ENCODE results near the gene ANKRD23. TPM values are rescaled to one million over a fixed set of nuclear protein-coding genes. Genes with fewer than 3 reads are reported as not detected.

Gene ANKRD23
- total RNA-seq, 2 experiments from 2014 or later = 15.5 to 16.9 TPM

DNA sequence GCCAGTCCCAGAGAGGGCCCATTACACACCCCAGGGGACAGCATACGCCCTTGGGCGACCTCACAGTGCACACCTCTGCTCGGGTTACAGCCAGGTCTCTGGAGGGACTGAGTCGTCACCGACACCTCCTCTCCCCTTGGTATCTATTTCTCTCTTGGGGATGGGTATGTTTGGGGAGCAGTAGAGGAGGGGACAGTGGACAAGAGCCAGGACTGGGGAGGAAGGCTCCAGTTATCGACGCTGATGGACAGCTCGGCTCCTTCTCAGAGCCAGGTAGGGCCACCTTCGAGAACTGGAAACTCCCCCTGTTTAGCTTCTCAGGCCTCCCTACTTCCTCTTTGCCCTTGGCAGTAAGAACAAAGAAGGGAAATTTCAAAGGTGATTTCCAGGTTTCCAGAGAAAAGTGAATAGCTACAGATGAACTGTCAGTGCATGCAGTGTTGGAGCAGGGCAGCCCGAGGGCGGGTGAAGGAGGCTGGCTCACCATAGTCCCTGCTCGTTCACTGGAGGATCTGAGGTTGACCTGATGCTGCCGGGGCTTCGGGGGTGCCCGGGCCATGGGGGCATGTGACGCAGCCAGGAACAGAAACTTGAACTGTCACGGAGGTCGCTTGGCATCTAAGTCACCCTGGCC is 30.5 kb upstream of the ANKRD23 start:
- CTCF ChIA-PET = interaction anchor here (1.4 kb wide), 1 partner anchor 16 kb away, joined by 5 read pairs; the partner anchor contains the start of gene ANKRD39
- Mint-ChIP-seq H3K4me3 (no peak overlapping the region), H3K4me1 (peaks cover 20% of the 10 kb centered on the region), H3K36me3 (ENCODE audit: low read depth) (no peaks in the 10 kb centered on the region), H3K27me3 (peaks cover 15% of the 10 kb centered on the region), H3K9me3 (no peaks in the 10 kb centered on the region), H3K27ac (no peak overlapping the region)
- no peak for DNase-seq
- POLR2A ChIA-PET = interaction anchor here (2.1 kb wide), 1 partner anchor 16 kb away, joined by 9 read pairs; the partner anchor contains the start of gene ANKRD39

DNA sequence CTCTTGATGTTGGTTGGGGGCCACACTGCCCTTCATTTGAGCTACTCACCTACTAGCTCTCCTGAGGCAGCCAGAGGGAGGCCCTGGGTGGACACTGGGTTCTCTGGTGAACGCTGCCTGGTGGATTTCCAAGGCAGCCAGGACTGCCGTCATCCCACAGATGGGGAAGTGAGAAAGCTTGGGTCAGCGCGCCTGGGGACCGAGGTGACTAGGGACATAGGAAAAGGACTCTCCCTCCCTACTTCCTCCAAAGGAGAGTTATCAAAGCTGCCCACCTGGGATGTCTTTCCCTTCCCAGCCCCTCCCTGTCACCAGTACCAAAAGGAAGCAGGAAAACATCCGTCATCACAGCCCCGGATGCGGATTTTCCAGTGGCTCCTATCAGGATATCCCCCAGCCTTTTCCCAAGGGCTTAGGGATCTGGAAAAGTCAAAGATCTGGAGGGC is 29.9 kb upstream of the ANKRD23 start:
- no peak for DNase-seq
- Mint-ChIP-seq H3K27ac (no peak overlapping the region), H3K4me1 (peaks cover 20% of the 10 kb centered on the region), H3K9me3 (no peaks in the 10 kb centered on the region), H3K27me3 (peaks cover 15% of the 10 kb centered on the region), H3K36me3 (ENCODE audit: low read depth) (no peaks in the 10 kb centered on the region), H3K4me3 (no peak overlapping the region)
- ChIA-PET CTCF (interaction anchor here (1.0 kb wide), 1 partner anchor 77 kb away, joined by 3 read pairs; no protein-coding TSS in a partner anchor), POLR2A (interaction anchor here (2.1 kb wide), 1 partner anchor 16 kb away, joined by 9 read pairs; the partner anchor contains the start of gene ANKRD39)

DNA sequence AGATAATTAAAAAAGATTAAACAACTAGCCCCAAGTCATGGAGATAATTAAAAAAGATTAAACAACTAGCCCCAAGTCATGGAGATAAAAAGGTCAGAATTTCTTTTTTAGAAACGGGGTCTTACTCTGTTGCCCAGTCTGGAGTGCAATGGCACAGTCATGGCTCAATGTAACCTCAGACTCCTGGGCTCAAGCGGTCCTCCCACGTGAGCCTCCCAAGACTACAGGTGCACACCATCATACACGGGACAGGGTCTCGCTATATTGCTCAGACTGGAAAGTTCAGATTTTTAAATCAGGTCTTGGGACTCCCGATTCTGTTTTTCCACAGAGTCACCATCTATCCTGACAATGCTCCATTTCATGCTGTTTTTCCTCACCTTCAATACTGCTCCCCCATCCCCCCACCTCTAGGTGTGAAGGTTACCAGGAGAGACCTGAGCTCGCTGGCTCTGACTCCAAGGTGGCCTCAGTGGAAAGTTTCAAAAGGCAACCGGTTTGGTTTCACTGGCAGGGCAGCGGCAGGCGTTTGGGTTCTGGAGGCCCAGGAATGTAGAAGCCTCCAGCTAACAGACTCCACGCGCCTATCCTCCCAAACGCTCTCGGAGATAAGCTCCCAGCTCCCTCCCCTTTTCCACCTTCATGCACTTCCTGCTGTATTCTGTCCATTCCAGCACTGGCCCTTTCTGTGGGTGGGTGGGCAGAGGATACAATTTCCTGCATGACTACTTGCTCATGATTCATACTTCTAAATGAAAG is 28.9 kb upstream of the ANKRD23 start:
- Mint-ChIP-seq H3K9me3 (no peaks in the 10 kb centered on the region), H3K4me3 (no peak overlapping the region), H3K36me3 (ENCODE audit: low read depth) (peaks cover under 1% of the 10 kb centered on the region), H3K27me3 (peaks cover 15% of the 10 kb centered on the region), H3K4me1 (peaks cover 24% of the 10 kb centered on the region), H3K27ac (no peak overlapping the region)
- DNase-seq = no peak
- ChIA-PET CTCF (interaction anchor here (0.7 to 2.5 kb wide), 3 partner anchors 57 to 78 kb away, joined by 3 to 8 read pairs (median 3); partner anchors contain the start of gene CNNM3), POLR2A (interaction anchor here (1.5 kb wide), 1 partner anchor 40 kb away, joined by 6 read pairs; no protein-coding TSS in a partner anchor)

DNA sequence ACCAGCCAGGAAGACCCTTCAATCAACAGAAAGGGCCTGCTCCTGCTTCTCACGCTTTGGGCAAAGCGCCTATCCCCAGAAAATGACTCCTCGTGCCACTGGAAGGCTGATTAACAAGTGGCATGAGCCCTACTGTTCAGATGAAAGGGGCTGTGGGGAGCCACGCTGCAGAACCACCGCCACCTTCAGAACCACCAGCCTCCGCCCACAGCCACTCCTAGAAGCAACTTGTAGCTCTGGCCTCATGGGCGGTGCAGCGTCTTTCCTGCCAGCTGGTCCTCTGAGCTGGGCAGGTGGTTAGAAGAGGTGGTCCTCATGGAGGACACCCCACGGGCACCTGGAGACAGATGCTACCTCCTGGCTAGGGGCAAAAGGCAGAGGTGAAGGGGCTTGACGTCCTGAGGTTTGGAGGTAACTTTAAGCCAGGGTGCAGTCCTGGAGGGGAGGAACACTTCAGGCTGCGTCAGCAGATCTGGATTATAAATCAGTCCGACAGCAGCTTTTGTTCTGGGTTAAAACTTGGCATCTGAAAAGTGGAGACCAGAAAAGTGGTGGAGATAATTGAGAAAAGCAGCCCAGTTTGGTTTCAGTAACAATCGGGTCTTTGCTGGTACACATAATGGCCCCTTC is 26.9 kb upstream of the ANKRD23 start:
- Mint-ChIP-seq H3K27me3 (peaks cover 15% of the 10 kb centered on the region), H3K4me3 (peak overlapping the region; percentile 79), H3K9me3 (no peaks in the 10 kb centered on the region), H3K4me1 (peaks cover 36% of the 10 kb centered on the region), H3K27ac (peak overlapping the region; percentile 75), H3K36me3 (ENCODE audit: low read depth) (peaks cover 6% of the 10 kb centered on the region)
- ChIA-PET POLR2A (interaction anchor here (0.6 to 1.7 kb wide), 4 partner anchors 13 to 91 kb away, joined by 4 to 14 read pairs (median 6); partner anchors contain the start of gene ANKRD39), CTCF (interaction anchor here (1.2 to 2.5 kb wide), 5 partner anchors 13 to 84 kb away, joined by 4 to 16 read pairs (median 4); partner anchors contain the start of gene ANKRD39)
- DNase-seq = peak; percentile 71

DNA sequence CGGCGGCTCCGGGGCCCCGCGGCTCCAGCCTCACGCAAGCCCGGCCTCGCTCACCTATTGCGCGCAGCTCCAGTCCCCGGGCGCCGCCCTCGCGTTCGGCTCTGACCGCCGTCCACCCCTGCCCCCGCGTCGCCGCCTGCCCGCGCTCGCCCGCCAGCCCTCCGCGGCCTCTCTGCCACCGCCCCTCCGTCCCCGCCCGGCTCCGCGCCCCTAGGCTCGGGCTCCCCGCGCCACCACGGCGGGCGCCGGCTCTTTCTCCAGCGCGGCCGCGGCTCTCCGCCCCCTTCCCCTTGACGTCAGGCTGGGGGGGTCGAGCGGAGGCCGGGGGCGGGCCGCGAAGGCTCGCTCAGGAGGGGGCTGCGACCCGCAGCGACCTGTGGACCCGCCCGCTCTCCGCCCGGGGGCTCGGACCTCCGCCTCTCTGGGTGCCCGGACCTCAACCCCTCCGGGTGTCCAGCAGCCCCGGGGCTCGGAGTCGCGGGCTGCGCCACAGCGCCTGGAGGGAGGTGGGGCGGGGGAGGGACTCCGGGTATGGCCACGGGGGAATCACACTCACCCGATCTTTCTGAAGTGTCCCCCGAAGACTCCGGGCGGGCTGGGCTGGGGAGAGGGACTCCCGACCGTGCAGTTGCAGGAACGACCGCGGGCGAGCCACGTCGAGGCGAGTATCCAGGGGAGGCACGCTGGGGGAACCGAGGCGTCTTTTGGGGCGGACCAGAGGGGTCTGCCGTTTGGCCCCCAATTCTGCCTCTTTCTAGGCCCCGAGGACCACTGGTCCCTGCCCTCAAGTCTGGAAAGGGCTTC is 26.2 kb upstream of the ANKRD23 start, which contains the start of gene SEMA4C:
SEMA4C (minus strand) TSS at position 259 of the 804 bp plus-strand sequence. CDS start 2,194 bp downstream, outside the sequence.
- Mint-ChIP-seq H3K4me1 (peaks cover 38% of the 10 kb centered on the region), H3K9me3 (no peaks in the 10 kb centered on the region), H3K36me3 (ENCODE audit: low read depth) (peaks cover 9% of the 10 kb centered on the region), H3K4me3 (peak within 1 kb of the TSS; percentile 79), H3K27ac (peak within 1 kb of the TSS; percentile 75), H3K27me3 (peaks cover 15% of the 10 kb centered on the region)
- POLR2A ChIA-PET = interaction anchor here (0.6 to 3.7 kb wide), 9 partner anchors 12 to 243 kb away, joined by 3 to 43 read pairs (median 7); partner anchors contain the start of genes ANKRD36 and ANKRD39
- CTCF ChIA-PET = interaction anchor here (1.2 to 3.9 kb wide), 6 partner anchors 12 to 85 kb away, joined by 4 to 57 read pairs (median 10); partner anchors contain the start of gene ANKRD39
- peak; percentile 57 for DNase-seq

DNA sequence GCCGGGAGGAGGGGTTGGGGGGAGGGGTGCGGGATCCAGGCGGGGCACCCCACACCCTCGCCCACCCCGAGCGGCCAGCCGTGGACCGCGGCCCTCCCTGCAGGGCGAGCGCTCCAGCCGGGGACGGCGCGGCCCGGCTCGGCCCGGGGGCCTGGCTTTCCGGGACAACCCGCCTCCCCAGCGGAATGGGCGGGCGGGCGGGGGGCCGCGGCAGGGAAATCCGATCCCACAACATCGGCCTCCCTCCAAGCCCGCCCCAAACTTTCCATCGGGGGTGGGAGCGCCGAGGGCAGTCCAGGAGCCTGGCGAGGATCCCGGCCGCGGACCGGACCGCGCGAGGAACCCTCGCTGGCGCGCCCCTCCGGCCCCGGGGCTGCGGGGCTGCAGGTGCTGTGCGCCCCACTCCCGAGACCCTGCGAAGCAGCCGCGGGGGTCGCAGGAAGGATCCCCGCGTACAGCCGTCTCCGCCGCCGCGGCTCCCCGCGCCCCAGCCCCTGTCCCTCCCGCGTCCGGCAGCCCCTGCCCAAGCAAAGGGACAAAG is 25.5 kb upstream of the ANKRD23 start:
- POLR2A ChIA-PET = interaction anchor here (1.0 to 3.7 kb wide), 10 partner anchors 9 to 244 kb away, joined by 3 to 43 read pairs (median 4); partner anchors contain the start of genes ANKRD36 and ANKRD39
- Mint-ChIP-seq H3K36me3 (ENCODE audit: low read depth) (peaks cover 13% of the 10 kb centered on the region), H3K4me1 (peaks cover 37% of the 10 kb centered on the region), H3K9me3 (no peaks in the 10 kb centered on the region), H3K27ac (no peak overlapping the region), H3K4me3 (peak overlapping the region; percentile 79), H3K27me3 (peaks cover 15% of the 10 kb centered on the region)
- CTCF ChIA-PET = interaction anchor here (0.6 to 3.9 kb wide), 8 partner anchors 8 to 93 kb away, joined by 3 to 57 read pairs (median 8); partner anchors contain the start of genes ANKRD39 and CNNM3
- no peak for DNase-seq

DNA sequence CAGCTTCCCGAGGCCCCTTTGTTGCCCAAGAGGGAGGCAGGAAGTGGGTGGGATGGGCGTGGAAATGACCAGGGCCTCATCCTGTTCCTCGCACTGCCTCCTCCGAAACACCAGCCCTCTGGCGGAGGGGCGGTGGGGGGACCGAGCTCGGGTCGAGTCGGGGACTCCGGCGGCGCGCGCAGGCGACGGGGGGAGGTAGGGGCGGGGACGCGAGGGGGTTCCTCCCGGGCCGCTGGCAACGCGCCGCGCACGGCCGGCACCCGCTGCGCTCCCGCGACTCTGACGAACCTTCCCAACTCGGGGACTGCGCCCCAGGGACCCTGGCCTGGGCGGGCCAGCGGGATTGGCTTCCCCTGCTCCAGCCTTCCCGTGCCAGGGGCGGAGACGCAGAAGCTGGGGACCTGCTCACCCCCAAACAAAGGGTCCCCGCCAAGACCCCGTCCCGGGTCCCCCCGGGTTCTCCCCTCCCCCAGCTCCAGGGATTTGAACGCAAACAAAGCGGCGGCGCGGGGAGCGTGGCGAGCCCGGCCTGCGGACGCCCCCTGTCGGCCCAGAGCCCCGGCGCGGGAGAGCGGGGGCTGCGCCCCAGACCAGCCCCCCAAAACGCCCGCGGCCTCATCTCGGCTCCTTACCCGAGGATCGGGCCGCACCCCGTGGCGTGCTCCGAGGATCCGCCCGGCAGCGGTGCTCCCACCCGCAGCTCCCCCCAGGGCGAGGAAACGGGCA is 24.9 kb upstream of the ANKRD23 start:
- Mint-ChIP-seq H3K4me3 (peak overlapping the region; percentile 82), H3K27me3 (peaks cover 10% of the 10 kb centered on the region), H3K27ac (peak overlapping the region; percentile 71), H3K36me3 (ENCODE audit: low read depth) (peaks cover 13% of the 10 kb centered on the region), H3K9me3 (no peaks in the 10 kb centered on the region), H3K4me1 (peaks cover 35% of the 10 kb centered on the region)
- DNase-seq = peak; percentile 75
- POLR2A ChIA-PET = interaction anchor here (0.6 to 3.7 kb wide), 13 partner anchors 8 to 244 kb away, joined by 3 to 43 read pairs (median 4); partner anchors contain the start of genes ANKRD36 and ANKRD39
- CTCF ChIA-PET = interaction anchor here (0.6 to 3.9 kb wide), 9 partner anchors 8 to 549 kb away, joined by 3 to 57 read pairs (median 4); partner anchors contain the start of genes ANKRD39 and CNNM3

DNA sequence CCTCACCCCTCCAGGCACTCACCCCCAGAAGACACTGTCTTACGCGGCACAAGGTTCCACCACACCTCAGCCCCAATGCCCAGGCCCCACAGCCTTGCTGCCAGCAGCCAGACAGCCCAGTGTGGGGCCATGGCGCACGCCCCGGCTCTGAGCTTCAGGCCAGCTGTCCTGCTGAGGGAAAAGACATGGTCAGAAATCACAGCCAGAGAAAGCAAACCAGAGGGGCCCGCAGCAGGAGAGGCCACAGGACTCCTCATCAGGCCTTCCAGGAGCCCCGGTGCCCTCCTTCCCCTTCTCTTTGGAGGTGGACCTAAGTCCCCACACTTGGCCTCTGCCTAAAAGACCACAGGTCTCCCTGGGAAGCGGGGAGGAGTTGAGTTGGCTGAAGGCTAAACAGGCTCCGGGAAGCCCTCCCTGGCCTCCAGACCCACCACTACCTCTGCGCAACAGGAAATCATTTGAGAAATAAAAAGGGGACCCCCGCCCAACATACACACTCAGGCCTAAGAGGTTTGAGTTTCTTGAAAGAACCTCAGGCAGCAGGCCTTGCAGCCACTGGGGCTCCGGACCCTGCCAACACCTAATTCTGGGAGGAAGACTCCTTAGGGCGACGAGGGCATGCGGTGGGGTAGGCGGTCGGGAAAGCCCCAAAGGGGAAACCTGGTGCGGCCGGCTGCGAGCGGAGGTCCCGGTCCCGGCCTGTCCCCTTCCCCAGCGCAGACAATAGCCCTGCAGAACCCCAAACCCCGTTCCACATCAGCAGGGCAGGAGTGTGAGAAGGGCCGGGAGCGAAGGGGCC is 24.1 kb upstream of the ANKRD23 start:
- peak overlapping the region; percentile 82 for H3K4me3 Mint-ChIP-seq
- no peak for DNase-seq
- CTCF ChIA-PET = interaction anchor here (0.9 to 3.9 kb wide), 8 partner anchors 8 to 548 kb away, joined by 3 to 57 read pairs (median 8); partner anchors contain the start of genes ANKRD39 and CNNM3
- peak overlapping the region; percentile 71 for H3K27ac Mint-ChIP-seq
- no peaks in the 10 kb centered on the region for H3K9me3 Mint-ChIP-seq
- peaks cover 18% of the 10 kb centered on the region for H3K36me3 Mint-ChIP-seq (ENCODE audit: low read depth)
- POLR2A ChIA-PET = interaction anchor here (0.6 to 3.7 kb wide), 13 partner anchors 8 to 245 kb away, joined by 3 to 43 read pairs (median 5); partner anchors contain the start of genes ANKRD36 and ANKRD39
- H3K27me3 Mint-ChIP-seq = peaks cover 10% of the 10 kb centered on the region
- peaks cover 40% of the 10 kb centered on the region for H3K4me1 Mint-ChIP-seq

DNA sequence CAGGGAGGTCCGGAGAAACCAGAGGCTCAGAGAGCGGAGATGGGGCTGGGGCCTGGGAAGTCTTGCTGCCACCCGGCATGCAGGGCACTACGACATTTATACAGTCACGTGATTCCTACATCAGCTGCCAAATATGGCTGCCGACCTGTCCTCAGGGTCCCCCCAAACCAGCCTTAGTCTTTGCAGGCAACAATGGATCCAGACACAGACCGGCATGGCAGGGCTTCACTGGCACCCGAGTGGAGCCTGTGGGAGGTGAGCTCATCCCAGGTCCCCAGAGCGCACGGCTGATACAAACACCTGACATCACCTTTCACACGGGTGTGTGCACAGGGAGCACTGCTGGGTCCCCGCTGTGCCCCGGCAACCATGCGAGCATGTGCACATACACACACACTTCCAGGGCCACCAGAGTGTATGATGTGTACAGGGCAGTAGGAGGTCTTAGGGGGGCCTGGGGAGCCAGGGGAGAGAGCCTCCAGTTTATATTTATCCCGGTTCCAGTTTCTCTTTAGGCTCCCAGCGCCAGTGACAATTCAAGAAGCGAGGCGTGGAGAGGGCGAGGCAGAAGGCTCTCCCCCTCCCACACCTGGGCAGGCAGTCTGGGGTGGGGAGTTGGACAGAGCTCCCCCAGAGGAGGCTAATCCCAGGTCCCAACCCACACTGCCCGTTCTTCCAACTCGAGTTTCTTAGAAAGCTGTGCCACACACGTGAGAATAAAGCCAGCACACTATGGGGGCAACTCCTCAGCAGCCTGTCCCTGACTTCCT is 23.4 kb upstream of the ANKRD23 start:
- Mint-ChIP-seq H3K4me3 (peak overlapping the region; percentile 82), H3K27me3 (peaks cover 10% of the 10 kb centered on the region), H3K4me1 (peaks cover 40% of the 10 kb centered on the region), H3K27ac (peak overlapping the region; percentile 71), H3K36me3 (ENCODE audit: low read depth) (peaks cover 19% of the 10 kb centered on the region), H3K9me3 (no peaks in the 10 kb centered on the region)
- ChIA-PET CTCF (interaction anchor here (3.9 kb wide), 1 partner anchor 10 kb away, joined by 57 read pairs; the partner anchor contains the start of gene ANKRD39), POLR2A (interaction anchor here (1.4 to 3.7 kb wide), 6 partner anchors 10 to 87 kb away, joined by 3 to 43 read pairs (median 5); partner anchors contain the start of gene ANKRD39)
- DNase-seq = no peak

All from activated CD4-positive, alpha-beta memory T cell treated with anti-CD3 and anti-CD28 coated beads, Interleukin-2, amount 10 ng/mL, durations not matched to agents 7 days and 5 days (primary cell).